HG02970 (cell line): ENCODE measurements around the gene TMEM184C.

Source experiments
- ATAC-seq: cut with Tn5 transposase; IDR thresholded peaks from one replicate; pipeline ENCODE4 v1.9.1; 2021; ENCODE audit warnings: mild to moderate bottlenecking, moderate library complexity, moderate number of reproducible peaks; ENCODE audit not compliant: unreplicated experiment, low FRiP score

TMEM184C gene

GRCh38 chr4:147717878-147718277 lies 100.7 kb downstream of the TMEM184C start:
- ATAC-seq, result peak; percentile 63
